ENCODE measurements around the gene DCAF8L2.
A peak's percentile ranks its signal among the peaks of the same experiment; 100 is the strongest.

DCAF8L2 gene

DNA sequence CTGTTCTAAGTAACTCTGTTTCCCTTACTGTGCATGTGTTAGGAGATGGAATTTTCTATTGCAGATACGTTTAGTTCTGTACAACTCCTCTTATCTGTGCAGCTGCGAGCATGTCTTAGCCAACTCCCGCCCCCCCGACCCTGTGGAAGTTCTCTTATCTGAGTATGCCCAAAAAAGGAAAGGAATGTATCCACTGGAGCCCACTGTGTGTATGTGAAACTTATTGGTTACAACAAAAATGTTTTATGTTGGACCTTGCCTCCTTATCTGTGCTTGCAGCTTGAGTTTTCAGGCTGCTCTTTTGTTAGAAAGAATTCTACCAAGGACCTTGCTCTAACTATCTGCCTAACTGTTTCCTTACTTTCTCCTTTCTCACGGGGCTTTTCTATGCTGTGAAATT, 24.2 kb upstream of the DCAF8L2 start:
- no peak for DNase-seq (ENCODE audit: low spot score)
- Histone ChIP-seq H3K27me3 (ENCODE audit: insufficient read depth, poor library complexity, severe bottlenecking) (no peaks in the 10 kb centered on the region), H3K27ac (ENCODE audit: poor library complexity, severe bottlenecking) (no peak overlapping the region), H3K9me3 (ENCODE audit: severe bottlenecking) (no peaks in the 10 kb centered on the region), H3K4me1 (ENCODE audit: insufficient read depth, poor library complexity, severe bottlenecking) (no peaks in the 10 kb centered on the region), H3K36me3 (ENCODE audit: low read depth) (no peaks in the 10 kb centered on the region), H3K4me3 (ENCODE audit: severe bottlenecking) (no peak overlapping the region)
- no peak for ATAC-seq (ENCODE audit: low read depth)
- TF ChIP-seq, protein P1, sequence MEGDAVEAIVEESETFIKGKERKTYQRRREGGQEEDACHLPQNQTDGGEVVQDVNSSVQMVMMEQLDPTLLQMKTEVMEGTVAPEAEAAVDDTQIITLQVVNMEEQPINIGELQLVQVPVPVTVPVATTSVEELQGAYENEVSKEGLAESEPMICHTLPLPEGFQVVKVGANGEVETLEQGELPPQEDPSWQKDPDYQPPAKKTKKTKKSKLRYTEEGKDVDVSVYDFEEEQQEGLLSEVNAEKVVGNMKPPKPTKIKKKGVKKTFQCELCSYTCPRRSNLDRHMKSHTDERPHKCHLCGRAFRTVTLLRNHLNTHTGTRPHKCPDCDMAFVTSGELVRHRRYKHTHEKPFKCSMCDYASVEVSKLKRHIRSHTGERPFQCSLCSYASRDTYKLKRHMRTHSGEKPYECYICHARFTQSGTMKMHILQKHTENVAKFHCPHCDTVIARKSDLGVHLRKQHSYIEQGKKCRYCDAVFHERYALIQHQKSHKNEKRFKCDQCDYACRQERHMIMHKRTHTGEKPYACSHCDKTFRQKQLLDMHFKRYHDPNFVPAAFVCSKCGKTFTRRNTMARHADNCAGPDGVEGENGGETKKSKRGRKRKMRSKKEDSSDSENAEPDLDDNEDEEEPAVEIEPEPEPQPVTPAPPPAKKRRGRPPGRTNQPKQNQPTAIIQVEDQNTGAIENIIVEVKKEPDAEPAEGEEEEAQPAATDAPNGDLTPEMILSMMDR (IDR thresholded peaks at IDR 0.05; ENCODE audit: poor library complexity, severe bottlenecking): no peak

DNA sequence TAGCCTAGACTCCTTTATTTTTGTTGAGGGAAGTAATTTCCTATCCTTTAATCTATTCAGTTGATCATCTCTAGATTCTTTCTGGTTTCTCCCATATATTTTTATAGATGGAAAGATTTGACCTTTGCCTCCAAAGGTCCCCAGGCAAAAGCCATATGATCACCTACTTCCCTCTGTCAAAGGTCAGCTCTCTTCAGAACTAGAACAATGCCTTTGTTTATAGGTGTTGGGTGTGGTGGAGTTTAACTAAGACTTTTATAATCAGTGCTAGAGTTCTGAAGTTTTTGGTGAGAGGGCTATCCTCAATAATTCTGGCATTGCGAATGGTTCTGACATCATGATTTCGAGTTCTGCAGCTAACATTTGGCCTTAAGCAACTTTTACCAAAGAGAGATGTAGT, 19.0 kb upstream of the DCAF8L2 start:
- H3K9me3 ChIP-seq (ENCODE audit: severe bottlenecking): no peaks in the 10 kb centered on the region
- peaks cover 11% of the 10 kb centered on the region for H3K4me1 ChIP-seq (ENCODE audit: insufficient read depth, poor library complexity, severe bottlenecking)
- no peaks in the 10 kb centered on the region for H3K27me3 ChIP-seq (ENCODE audit: insufficient read depth, poor library complexity, severe bottlenecking)
- TF ChIP-seq, protein P1 (IDR thresholded peaks at IDR 0.05; ENCODE audit: poor library complexity, severe bottlenecking): no peak
- H3K27ac ChIP-seq (ENCODE audit: poor library complexity, severe bottlenecking): no peak overlapping the region
- H3K36me3 ChIP-seq (ENCODE audit: low read depth): no peaks in the 10 kb centered on the region
- DNase-seq (ENCODE audit: low spot score) (no peak), ATAC-seq (ENCODE audit: low read depth) (no peak)
- no peak overlapping the region for H3K4me3 ChIP-seq (ENCODE audit: severe bottlenecking)

DNA sequence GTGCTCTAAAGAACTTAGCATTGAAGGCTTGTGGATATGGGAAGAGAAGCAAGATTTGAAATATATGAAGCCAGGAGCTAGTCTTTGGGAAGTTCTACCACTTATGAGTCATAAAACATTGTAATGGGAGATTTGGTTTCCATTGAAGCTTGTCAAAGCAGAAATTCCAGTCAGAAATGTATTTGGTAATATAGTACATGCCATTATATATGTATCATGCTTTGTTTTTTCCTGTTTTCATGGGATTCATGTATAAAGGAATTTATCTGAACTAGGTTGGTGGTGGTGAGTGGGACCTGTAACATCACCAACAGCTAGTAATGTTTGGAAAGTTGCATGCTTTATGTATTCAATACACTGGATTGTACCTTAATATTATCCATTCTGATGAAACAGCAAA, 14.6 kb upstream of the DCAF8L2 start:
- TF ChIP-seq, protein P1 (IDR thresholded peaks at IDR 0.05; ENCODE audit: poor library complexity, severe bottlenecking): no peak
- H3K27me3 ChIP-seq (ENCODE audit: insufficient read depth, poor library complexity, severe bottlenecking): no peaks in the 10 kb centered on the region
- H3K4me1 ChIP-seq (ENCODE audit: insufficient read depth, poor library complexity, severe bottlenecking): peaks cover 21% of the 10 kb centered on the region
- no peak for DNase-seq (ENCODE audit: low spot score)
- no peaks in the 10 kb centered on the region for H3K36me3 ChIP-seq (ENCODE audit: low read depth)
- peak overlapping the region; percentile 56 for H3K27ac ChIP-seq (ENCODE audit: poor library complexity, severe bottlenecking)
- peak; percentile 90 for ATAC-seq (ENCODE audit: low read depth)
- no peaks in the 10 kb centered on the region for H3K9me3 ChIP-seq (ENCODE audit: severe bottlenecking)
- H3K4me3 ChIP-seq (ENCODE audit: severe bottlenecking): no peak overlapping the region

DNA sequence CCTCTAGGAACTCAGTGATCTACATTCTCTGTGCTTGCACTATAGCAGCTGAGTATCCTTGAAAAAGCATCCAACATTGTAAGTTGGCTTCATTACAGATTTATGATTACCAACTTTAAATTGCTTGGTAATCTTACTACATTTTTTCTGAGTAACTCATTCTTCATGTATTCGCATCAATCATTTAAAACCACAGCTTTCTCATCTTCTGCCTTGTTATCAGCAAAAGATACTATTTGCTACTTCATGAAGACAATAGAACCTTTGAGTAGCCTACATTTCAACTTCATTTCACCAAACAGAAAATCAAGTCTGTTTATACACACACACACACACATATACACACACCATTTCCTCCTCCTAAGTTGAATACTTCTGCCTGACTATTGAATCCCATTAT, 6.2 kb upstream of the DCAF8L2 start:
- ATAC-seq (ENCODE audit: low read depth): peak; percentile 70

DNA sequence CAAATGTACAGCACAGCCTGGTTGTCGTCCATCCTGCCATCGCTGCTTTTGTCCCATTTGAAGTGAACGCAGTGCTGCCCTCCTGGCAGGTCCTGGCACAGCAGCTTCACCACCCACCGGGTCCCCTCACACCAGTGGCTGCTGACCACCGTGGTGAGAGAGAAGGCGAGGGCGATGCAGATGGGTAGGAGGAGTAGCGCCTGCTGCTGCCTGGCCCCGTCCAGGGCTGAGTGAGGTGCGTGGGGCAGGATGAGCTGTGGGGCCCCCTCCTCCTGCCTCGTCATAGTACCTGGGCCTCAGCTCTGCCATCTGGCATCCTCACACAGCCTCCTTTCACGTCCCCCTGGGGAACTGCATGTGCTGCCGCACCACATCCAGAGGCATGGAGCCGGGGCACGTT, 1.8 kb downstream of the DCAF8L2 start:
- no peak for DNase-seq (ENCODE audit: low spot score)
- no peak overlapping the region for H3K4me3 ChIP-seq (ENCODE audit: severe bottlenecking)

More for the DNA sequence above, 6.2 kb upstream of the DCAF8L2 start:
- no peak for DNase-seq (ENCODE audit: low spot score)
- H3K36me3 ChIP-seq (ENCODE audit: low read depth): no peaks in the 10 kb centered on the region
- no peak overlapping the region for H3K27ac ChIP-seq (ENCODE audit: poor library complexity, severe bottlenecking)
- H3K4me3 ChIP-seq (ENCODE audit: severe bottlenecking): no peak overlapping the region
- TF ChIP-seq, protein P1 (IDR thresholded peaks at IDR 0.05; ENCODE audit: poor library complexity, severe bottlenecking): no peak
- H3K9me3 ChIP-seq (ENCODE audit: severe bottlenecking): no peaks in the 10 kb centered on the region
- H3K4me1 ChIP-seq (ENCODE audit: insufficient read depth, poor library complexity, severe bottlenecking): peaks cover 13% of the 10 kb centered on the region
- no peaks in the 10 kb centered on the region for H3K27me3 ChIP-seq (ENCODE audit: insufficient read depth, poor library complexity, severe bottlenecking)

More for the DNA sequence above, 1.8 kb downstream of the DCAF8L2 start:
- no peaks in the 10 kb centered on the region for H3K4me1 ChIP-seq (ENCODE audit: insufficient read depth, poor library complexity, severe bottlenecking)
- TF ChIP-seq, protein P1 (IDR thresholded peaks at IDR 0.05; ENCODE audit: poor library complexity, severe bottlenecking): no peak
- H3K27me3 ChIP-seq (ENCODE audit: insufficient read depth, poor library complexity, severe bottlenecking): no peaks in the 10 kb centered on the region
- no peak for ATAC-seq (ENCODE audit: low read depth)
- no peaks in the 10 kb centered on the region for H3K9me3 ChIP-seq (ENCODE audit: severe bottlenecking)
- no peak overlapping the region for H3K27ac ChIP-seq (ENCODE audit: poor library complexity, severe bottlenecking)
- H3K36me3 ChIP-seq (ENCODE audit: low read depth): no peaks in the 10 kb centered on the region
